Measurements from ENCODE around the gene ZNF486. TPM values are rescaled to one million over a fixed set of nuclear protein-coding genes. Genes with fewer than 3 reads are reported as not detected.
A peak's percentile ranks its signal among the peaks of the same experiment; 100 is the strongest.
"Not testable (repeated sequence)": the region's sequence is repeated elsewhere in the genome, so short reads cannot be mapped to it uniquely, and the experiment has no call there.

Gene ZNF486
- total RNA-seq, 1 donor from 2014 or later, result 14.9 TPM

GRCh38 chr19:20209051-20209450 lies 42.0 kb downstream of the ZNF486 start:
- TF ChIP-seq CTCF (IDR thresholded peaks at IDR 0.05; ENCODE audit: unreplicated experiment), result no peak
- no peaks in the 10 kb centered on the region for H3K27me3 Mint-ChIP-seq (ENCODE audit: low read depth)
- peaks cover 4% of the 10 kb centered on the region for H3K36me3 Mint-ChIP-seq
- H3K9me3 Mint-ChIP-seq, result no peaks in the 10 kb centered on the region
- no peak overlapping the region for H3K27ac Mint-ChIP-seq
- no peak overlapping the region for H3K4me3 Mint-ChIP-seq
- H3K4me1 Mint-ChIP-seq, result no peaks in the 10 kb centered on the region
- no peak for DNase-seq (ENCODE audit: low spot score in 2 of 2, unreplicated experiment in 2 of 2)

- H3K27ac Mint-ChIP-seq; H3K4me3 Mint-ChIP-seq; H3K27me3 Mint-ChIP-seq (ENCODE audit: low read depth); H3K9me3 Mint-ChIP-seq; H3K4me1 Mint-ChIP-seq; DNase-seq (ENCODE audit: low spot score in 2 of 2, unreplicated experiment in 2 of 2): not testable (repeated sequence)
- peaks cover 13% of the 10 kb centered on the region for H3K36me3 Mint-ChIP-seq
Measured at GRCh38 chr19:20214366-20214765, 47.4 kb downstream of the ZNF486 start.

GRCh38 chr19:20221605-20222004 lies 54.6 kb downstream of the ZNF486 start:
- not testable (repeated sequence) for H3K27me3 Mint-ChIP-seq (ENCODE audit: low read depth); H3K4me1 Mint-ChIP-seq; H3K27ac Mint-ChIP-seq; H3K9me3 Mint-ChIP-seq; H3K4me3 Mint-ChIP-seq; H3K36me3 Mint-ChIP-seq; DNase-seq (ENCODE audit: low spot score in 2 of 2, unreplicated experiment in 2 of 2)

- peaks cover 19% of the 10 kb centered on the region for H3K9me3 Mint-ChIP-seq
- no peak overlapping the region for H3K4me3 Mint-ChIP-seq
- no peak for TF ChIP-seq CTCF (IDR thresholded peaks at IDR 0.05; ENCODE audit: unreplicated experiment)
- peaks cover 39% of the 10 kb centered on the region for H3K36me3 Mint-ChIP-seq
- no peaks in the 10 kb centered on the region for H3K27me3 Mint-ChIP-seq (ENCODE audit: low read depth)
- DNase-seq (ENCODE audit: low spot score in 2 of 2, unreplicated experiment in 2 of 2), result no peak
- peak overlapping the region; percentile 31 for H3K27ac Mint-ChIP-seq
- H3K4me1 Mint-ChIP-seq, result peaks cover 6% of the 10 kb centered on the region
Measured at GRCh38 chr19:20233105-20233504, 66.1 kb downstream of the ZNF486 start.

- H3K4me1 Mint-ChIP-seq, result peaks cover 8% of the 10 kb centered on the region
- H3K36me3 Mint-ChIP-seq, result peaks cover 23% of the 10 kb centered on the region
- TF ChIP-seq CTCF (IDR thresholded peaks at IDR 0.05; ENCODE audit: unreplicated experiment), result no peak
- H3K27ac Mint-ChIP-seq, result no peak overlapping the region
- H3K4me3 Mint-ChIP-seq, result no peak overlapping the region
- peaks cover 2% of the 10 kb centered on the region for H3K9me3 Mint-ChIP-seq
- H3K27me3 Mint-ChIP-seq (ENCODE audit: low read depth), result no peaks in the 10 kb centered on the region
- DNase-seq (ENCODE audit: low spot score in 2 of 2, unreplicated experiment in 2 of 2), result no peak
Measured at GRCh38 chr19:20235156-20235555, 68.1 kb downstream of the ZNF486 start.

- TF ChIP-seq CTCF (IDR thresholded peaks at IDR 0.05; ENCODE audit: unreplicated experiment), result no peak
- Mint-ChIP-seq H3K4me1 (peaks cover 8% of the 10 kb centered on the region), H3K36me3 (peaks cover 3% of the 10 kb centered on the region), H3K4me3 (peak overlapping the region; percentile 97), H3K9me3 (no peaks in the 10 kb centered on the region), H3K27ac (peak overlapping the region; percentile 99), H3K27me3 (ENCODE audit: low read depth) (no peaks in the 10 kb centered on the region)
- peak; percentile 61 to 86 for DNase-seq (ENCODE audit: low spot score in 2 of 2, unreplicated experiment in 2 of 2)
Measured at GRCh38 chr19:20237773-20238623, 71.0 kb downstream of the ZNF486 start.

Data from mesothelial cell of epicardium (in vitro differentiated cells).